HepG2 (cell line): Measurements from ENCODE around the gene PSD. TPM values are rescaled to one million over a fixed set of nuclear protein-coding genes. Genes with fewer than 3 reads are reported as not detected.

Source experiments
- CREB1 ChIP-seq, 2 experiments: fragments of 450-650 bp in 1 of 2; IDR thresholded peaks; 2 replicates each; pipeline ENCODE4 v1.6.1; 2016 to 2017; ENCODE audit warnings: control low read depth in 1 of 2, mild to moderate bottlenecking in 1 of 2, missing compliant biosample characterization in 1 of 2, missing genetic modification characterization in 1 of 2
- ELF3 ChIP-seq: IDR thresholded peaks from 2 replicates; pipeline ENCODE4 v1.6.1; 2016; ENCODE audit warnings: missing genetic modification reagents, missing compliant biosample characterization
- ERF ChIP-seq: IDR thresholded peaks from 2 replicates; pipeline ENCODE4 v1.6.1; 2018; ENCODE audit warnings: missing biosample characterization, missing genetic modification reagents
- HDAC2 ChIP-seq: sonication (generic); formaldehyde crosslinking; IDR thresholded peaks from 2 replicates; pipeline ENCODE4 v1.4.0; 2020; ENCODE audit warnings: missing genetic modification reagents
- KDM6A ChIP-seq: IDR thresholded peaks from 2 replicates; pipeline ENCODE4 v1.6.1; 2016; ENCODE audit warnings: low read depth
- KLF11 ChIP-seq: IDR thresholded peaks from 2 replicates; pipeline ENCODE4 v1.6.1; 2016; ENCODE audit warnings: missing compliant biosample characterization
- MTA3 ChIP-seq: sonication (generic); formaldehyde crosslinking; IDR thresholded peaks from 2 replicates; pipeline ENCODE4 v1.4.0; 2020; ENCODE audit warnings: missing genetic modification reagents
- RFX5 ChIP-seq: IDR thresholded peaks from 2 replicates; pipeline ENCODE4 v1.6.1; 2011; ENCODE audit warnings: low read depth, low read length, improper control_type of control experiment
- SIN3A ChIP-seq: IDR thresholded peaks from 2 replicates; pipeline ENCODE4 v1.6.1; 2011; ENCODE audit warnings: low read depth, mild to moderate bottlenecking, control low read depth, low read length, borderline replicate concordance
- YEATS2 ChIP-seq: sonication (generic); formaldehyde crosslinking; IDR thresholded peaks from 2 replicates; pipeline ENCODE4 v1.4.0; 2020; ENCODE audit warnings: missing genetic modification reagents, borderline replicate concordance
- ZNF12 ChIP-seq: sonication (generic); formaldehyde crosslinking; IDR thresholded peaks from 2 replicates; pipeline ENCODE4 v1.5.0; 2020; ENCODE audit warnings: missing genetic modification reagents
- ZNF136 ChIP-seq: sonication (generic); formaldehyde crosslinking; IDR thresholded peaks from 2 replicates; pipeline ENCODE4 v1.8.1; 2022; ENCODE audit warnings: low read depth, mild to moderate bottlenecking, moderate library complexity, missing genetic modification reagents
- ZNF468 ChIP-seq: sonication (generic); formaldehyde crosslinking; IDR thresholded peaks from 2 replicates; pipeline ENCODE4 v1.8.0; 2022; ENCODE audit warnings: mild to moderate bottlenecking, moderate library complexity, missing genetic modification reagents
- ZNF501 ChIP-seq: sonication (generic); formaldehyde crosslinking; IDR thresholded peaks from 2 replicates; pipeline ENCODE4 v1.5.1; 2020; ENCODE audit warnings: mild to moderate bottlenecking, moderate library complexity, missing genetic modification reagents
- ZNF569 ChIP-seq: sonication (generic); formaldehyde crosslinking; IDR thresholded peaks from 2 replicates; pipeline ENCODE4 v1.5.0; 2020; ENCODE audit warnings: mild to moderate bottlenecking, missing genetic modification reagents, moderate library complexity, borderline replicate concordance
- ZNF713 ChIP-seq: sonication (generic); formaldehyde crosslinking; IDR thresholded peaks from 2 replicates; pipeline ENCODE4 v1.4.0; 2020; ENCODE audit warnings: mild to moderate bottlenecking, missing genetic modification reagents
- ZNF790 ChIP-seq: sonication (generic); formaldehyde crosslinking; IDR thresholded peaks from 2 replicates; pipeline ENCODE4 v1.8.0; 2022; ENCODE audit warnings: missing genetic modification reagents, mild to moderate bottlenecking, borderline replicate concordance
- polyA plus RNA-seq, 8 experiments: library from polyadenylated mRNA; depleted of rRNA in 3 of 8; stranded (reverse) in 7 of 8; unstranded in 1 of 8; fragments of >200 nt; fragmentation: Illumina TruSeq in 4 of 8; extraction: Trizol in 4 of 8; gene quantifications; 2 replicates each; pipeline versions ENCODE4 v1.2.1 to v1.2.3, GENCODE V29; 2011 to 2016; ENCODE audit warnings: low read depth in 4 of 8, missing spikeins in 1 of 8, mixed read lengths in 1 of 8; ENCODE audit not compliant: insufficient read depth in 1 of 8
- total RNA-seq, 5 experiments: library from RNA; depleted of rRNA; stranded (reverse); fragments of >200 nt; fragmentation: Illumina TruSeq; extraction: Trizol; gene quantifications; 2 replicates each; pipeline ENCODE4 v1.2.3, GENCODE V29; 2016; ENCODE audit warnings: low read depth in 1 of 5
- TF ChIP-seq, protein P1 (sequence below): sonication (generic); formaldehyde crosslinking; IDR thresholded peaks from 2 replicates; pipeline ENCODE4 v1.4.0; 2020; ENCODE audit warnings: missing genetic modification reagents
- TF ChIP-seq, protein P2 (sequence below), 2 experiments: sonication (generic) in 1 of 2; formaldehyde crosslinking in 1 of 2; IDR thresholded peaks; 2 replicates each; pipeline versions ENCODE4 v1.4.0 to v1.6.1; 2016 to 2020; ENCODE audit warnings: borderline replicate concordance in 1 of 2, low read depth in 1 of 2, mild to moderate bottlenecking in 1 of 2, missing genetic modification reagents in 1 of 2
- TF ChIP-seq, protein P3 (sequence below): sonication (generic); formaldehyde crosslinking; IDR thresholded peaks from 2 replicates; pipeline ENCODE4 v1.4.0; 2020; ENCODE audit warnings: missing genetic modification reagents

Gene PSD
- total and polyA plus RNA-seq, 2 of the 13 experiments (the other 11 are each of a cell fraction or from before 2014, with no cell fraction given): 0.35 to 0.58 TPM

DNA sequence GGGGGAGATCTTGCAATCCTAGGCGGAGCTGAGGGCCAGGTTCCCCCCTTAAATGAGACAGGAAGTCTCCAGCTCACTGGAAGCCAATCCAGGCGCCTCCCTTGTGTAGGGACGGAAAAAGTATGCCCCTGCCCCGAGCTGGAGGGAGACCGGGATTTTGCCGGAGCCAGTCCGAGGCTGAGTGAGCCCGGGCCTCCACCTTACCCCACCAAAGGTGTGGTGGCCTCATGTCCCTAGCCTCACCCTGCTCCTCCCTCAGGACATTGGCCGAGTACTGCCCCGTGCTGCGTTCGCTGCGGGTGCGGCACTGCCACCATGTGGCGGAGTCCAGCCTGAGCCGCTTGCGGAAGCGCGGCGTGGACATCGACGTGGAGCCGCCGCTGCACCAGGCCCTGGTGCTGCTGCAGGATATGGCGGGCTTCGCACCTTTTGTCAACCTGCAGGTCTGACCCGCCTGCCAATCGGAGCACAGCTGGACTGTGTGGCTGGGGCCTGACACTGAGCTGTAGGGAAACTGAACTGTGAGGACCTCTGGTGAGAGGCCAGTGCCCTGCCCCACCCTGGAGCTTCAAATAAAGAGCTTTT lies 4.1 kb upstream of the PSD start (continued):
- TF ChIP-seq, protein P1, sequence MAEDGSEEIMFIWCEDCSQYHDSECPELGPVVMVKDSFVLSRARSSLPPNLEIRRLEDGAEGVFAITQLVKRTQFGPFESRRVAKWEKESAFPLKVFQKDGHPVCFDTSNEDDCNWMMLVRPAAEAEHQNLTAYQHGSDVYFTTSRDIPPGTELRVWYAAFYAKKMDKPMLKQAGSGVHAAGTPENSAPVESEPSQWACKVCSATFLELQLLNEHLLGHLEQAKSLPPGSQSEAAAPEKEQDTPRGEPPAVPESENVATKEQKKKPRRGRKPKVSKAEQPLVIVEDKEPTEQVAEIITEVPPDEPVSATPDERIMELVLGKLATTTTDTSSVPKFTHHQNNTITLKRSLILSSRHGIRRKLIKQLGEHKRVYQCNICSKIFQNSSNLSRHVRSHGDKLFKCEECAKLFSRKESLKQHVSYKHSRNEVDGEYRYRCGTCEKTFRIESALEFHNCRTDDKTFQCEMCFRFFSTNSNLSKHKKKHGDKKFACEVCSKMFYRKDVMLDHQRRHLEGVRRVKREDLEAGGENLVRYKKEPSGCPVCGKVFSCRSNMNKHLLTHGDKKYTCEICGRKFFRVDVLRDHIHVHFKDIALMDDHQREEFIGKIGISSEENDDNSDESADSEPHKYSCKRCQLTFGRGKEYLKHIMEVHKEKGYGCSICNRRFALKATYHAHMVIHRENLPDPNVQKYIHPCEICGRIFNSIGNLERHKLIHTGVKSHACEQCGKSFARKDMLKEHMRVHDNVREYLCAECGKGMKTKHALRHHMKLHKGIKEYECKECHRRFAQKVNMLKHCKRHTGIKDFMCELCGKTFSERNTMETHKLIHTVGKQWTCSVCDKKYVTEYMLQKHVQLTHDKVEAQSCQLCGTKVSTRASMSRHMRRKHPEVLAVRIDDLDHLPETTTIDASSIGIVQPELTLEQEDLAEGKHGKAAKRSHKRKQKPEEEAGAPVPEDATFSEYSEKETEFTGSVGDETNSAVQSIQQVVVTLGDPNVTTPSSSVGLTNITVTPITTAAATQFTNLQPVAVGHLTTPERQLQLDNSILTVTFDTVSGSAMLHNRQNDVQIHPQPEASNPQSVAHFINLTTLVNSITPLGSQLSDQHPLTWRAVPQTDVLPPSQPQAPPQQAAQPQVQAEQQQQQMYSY (CRISPR knock-in tag): peak; percentile 36; the same call in 1 of the 2 replicates
- TF ChIP-seq, protein P2, sequence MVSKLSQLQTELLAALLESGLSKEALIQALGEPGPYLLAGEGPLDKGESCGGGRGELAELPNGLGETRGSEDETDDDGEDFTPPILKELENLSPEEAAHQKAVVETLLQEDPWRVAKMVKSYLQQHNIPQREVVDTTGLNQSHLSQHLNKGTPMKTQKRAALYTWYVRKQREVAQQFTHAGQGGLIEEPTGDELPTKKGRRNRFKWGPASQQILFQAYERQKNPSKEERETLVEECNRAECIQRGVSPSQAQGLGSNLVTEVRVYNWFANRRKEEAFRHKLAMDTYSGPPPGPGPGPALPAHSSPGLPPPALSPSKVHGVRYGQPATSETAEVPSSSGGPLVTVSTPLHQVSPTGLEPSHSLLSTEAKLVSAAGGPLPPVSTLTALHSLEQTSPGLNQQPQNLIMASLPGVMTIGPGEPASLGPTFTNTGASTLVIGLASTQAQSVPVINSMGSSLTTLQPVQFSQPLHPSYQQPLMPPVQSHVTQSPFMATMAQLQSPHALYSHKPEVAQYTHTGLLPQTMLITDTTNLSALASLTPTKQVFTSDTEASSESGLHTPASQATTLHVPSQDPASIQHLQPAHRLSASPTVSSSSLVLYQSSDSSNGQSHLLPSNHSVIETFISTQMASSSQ (IDR thresholded peaks at IDR 0.05; ENCODE audit: low read depth): no peak
- TF ChIP-seq, protein P2 (CRISPR knock-in tag; IDR thresholded peaks at IDR 0.05; ENCODE audit: borderline replicate concordance): peak; percentile 73; the same call in 1 of the 2 replicates
- TF ChIP-seq YEATS2 (CRISPR knock-in tag): peak; percentile 91
- TF ChIP-seq KLF11 (CRISPR knock-in tag): 0 out of 2 replicates have a peak, but pooled peaks have one; percentile 73
- TF ChIP-seq ERF (CRISPR knock-in tag): peak; percentile 87
- TF ChIP-seq, protein P3, sequence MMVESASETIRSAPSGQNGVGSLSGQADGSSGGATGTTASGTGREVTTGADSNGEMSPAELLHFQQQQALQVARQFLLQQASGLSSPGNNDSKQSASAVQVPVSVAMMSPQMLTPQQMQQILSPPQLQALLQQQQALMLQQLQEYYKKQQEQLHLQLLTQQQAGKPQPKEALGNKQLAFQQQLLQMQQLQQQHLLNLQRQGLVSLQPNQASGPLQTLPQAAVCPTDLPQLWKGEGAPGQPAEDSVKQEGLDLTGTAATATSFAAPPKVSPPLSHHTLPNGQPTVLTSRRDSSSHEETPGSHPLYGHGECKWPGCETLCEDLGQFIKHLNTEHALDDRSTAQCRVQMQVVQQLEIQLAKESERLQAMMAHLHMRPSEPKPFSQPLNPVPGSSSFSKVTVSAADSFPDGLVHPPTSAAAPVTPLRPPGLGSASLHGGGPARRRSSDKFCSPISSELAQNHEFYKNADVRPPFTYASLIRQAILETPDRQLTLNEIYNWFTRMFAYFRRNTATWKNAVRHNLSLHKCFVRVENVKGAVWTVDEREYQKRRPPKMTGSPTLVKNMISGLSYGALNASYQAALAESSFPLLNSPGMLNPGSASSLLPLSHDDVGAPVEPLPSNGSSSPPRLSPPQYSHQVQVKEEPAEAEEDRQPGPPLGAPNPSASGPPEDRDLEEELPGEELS (CRISPR knock-in tag): peak; percentile 51; the same call in 1 of the 2 replicates
- no peak for TF ChIP-seq RFX5
- no peak for TF ChIP-seq ZNF790 (CRISPR knock-in tag)
- no peak for TF ChIP-seq ZNF713 (CRISPR knock-in tag)
- TF ChIP-seq ZNF468: no peak
- TF ChIP-seq ZNF12 (CRISPR knock-in tag): 0 out of 2 replicates have a peak, but pooled peaks have one; percentile 58
- 0 out of 2 replicates have a peak, but pooled peaks have one; percentile 13 for TF ChIP-seq CREB1 (IDR thresholded peaks at IDR 0.05)
- no peak for TF ChIP-seq CREB1 (CRISPR knock-in tag; IDR thresholded peaks at IDR 0.05)
- 0 out of 2 replicates have a peak, but pooled peaks have one; percentile 59 for TF ChIP-seq SIN3A
- no peak for TF ChIP-seq ZNF569 (CRISPR knock-in tag)
- TF ChIP-seq MTA3: no peak
- peak; percentile 89; the same call in 1 of the 2 replicates for TF ChIP-seq HDAC2 (CRISPR knock-in tag)
- no peak for TF ChIP-seq ZNF136 (CRISPR knock-in tag)
- TF ChIP-seq ELF3 (CRISPR knock-in tag): peak; percentile 85
- TF ChIP-seq KDM6A (CRISPR knock-in tag): no peak
- no peak; the same call in 1 of the 2 replicates for TF ChIP-seq ZNF501 (CRISPR knock-in tag)
